Measurements from ENCODE around the gene ASB3. TPM values are rescaled to one million over a fixed set of nuclear protein-coding genes. Genes with fewer than 3 reads are reported as not detected.

The ASB3 gene
- total and polyA plus RNA-seq, 11 donors, result 4.2 to 18.0 (median 9.7) TPM

DNA sequence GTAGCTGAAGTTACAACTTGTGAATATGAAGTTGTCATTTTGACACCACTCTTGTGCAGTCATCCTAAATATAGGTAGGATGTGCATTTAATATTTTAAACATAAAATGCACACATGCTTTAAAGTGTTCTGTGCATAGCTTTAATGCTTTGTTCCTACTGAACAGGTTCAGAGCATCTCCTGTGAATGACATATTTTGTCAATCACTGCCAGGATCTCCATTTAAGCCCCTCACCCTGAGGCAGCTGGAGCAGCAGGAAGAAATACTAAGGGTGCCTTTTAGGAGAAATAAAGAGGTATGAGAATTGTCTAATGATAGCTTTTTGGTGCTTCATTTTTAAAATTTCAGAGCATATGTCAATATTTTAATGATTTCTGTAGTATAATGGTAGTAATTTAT is 14.8 kb upstream of the ASB3 start:
- Histone ChIP-seq H3K36me3 (peaks cover 0 to 100% (median 98%) of the 10 kb centered on the region in 9 donors), H3K4me3 (no peak overlapping the region), H3K27ac (no peak overlapping the region), H3K9me3 (no peaks in the 10 kb centered on the region), H3K4me1 (peaks cover 0 to 6% (median 0%) of the 10 kb centered on the region in 12 donors), H3K27me3 (no peaks in the 10 kb centered on the region)
- no peak for ATAC-seq
- intact Hi-C loops (cut with DNase I), result no loop called here
- TF ChIP-seq, protein P1, sequence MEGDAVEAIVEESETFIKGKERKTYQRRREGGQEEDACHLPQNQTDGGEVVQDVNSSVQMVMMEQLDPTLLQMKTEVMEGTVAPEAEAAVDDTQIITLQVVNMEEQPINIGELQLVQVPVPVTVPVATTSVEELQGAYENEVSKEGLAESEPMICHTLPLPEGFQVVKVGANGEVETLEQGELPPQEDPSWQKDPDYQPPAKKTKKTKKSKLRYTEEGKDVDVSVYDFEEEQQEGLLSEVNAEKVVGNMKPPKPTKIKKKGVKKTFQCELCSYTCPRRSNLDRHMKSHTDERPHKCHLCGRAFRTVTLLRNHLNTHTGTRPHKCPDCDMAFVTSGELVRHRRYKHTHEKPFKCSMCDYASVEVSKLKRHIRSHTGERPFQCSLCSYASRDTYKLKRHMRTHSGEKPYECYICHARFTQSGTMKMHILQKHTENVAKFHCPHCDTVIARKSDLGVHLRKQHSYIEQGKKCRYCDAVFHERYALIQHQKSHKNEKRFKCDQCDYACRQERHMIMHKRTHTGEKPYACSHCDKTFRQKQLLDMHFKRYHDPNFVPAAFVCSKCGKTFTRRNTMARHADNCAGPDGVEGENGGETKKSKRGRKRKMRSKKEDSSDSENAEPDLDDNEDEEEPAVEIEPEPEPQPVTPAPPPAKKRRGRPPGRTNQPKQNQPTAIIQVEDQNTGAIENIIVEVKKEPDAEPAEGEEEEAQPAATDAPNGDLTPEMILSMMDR (IDR thresholded peaks at IDR 0.05), result no peak
- TF ChIP-seq POLR2A (IDR thresholded peaks at IDR 0.05), result no peak
- DNase-seq, result no peak

DNA sequence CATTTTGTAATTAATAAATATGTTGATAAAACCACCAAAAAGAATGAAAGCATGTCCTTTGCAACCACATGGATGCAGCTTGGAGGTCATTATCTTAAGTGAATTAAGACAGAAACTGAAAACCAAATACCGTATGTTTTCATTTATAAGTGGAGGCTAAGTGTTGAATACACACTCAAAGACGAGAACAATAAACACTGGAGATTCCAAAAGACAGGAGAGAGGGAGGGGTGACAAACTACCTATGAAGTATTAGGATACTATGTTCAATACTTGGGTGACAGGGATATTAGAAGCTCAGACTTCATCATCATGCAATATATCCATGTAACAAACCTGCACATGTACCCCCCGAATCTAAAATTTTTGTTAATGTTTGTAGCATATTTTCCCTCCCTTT is 7.1 kb upstream of the ASB3 start:
- no peak overlapping the region for H3K4me3 ChIP-seq
- H3K36me3 ChIP-seq, result peaks cover 0 to 53% (median 47%) of the 10 kb centered on the region in 9 donors
- intact Hi-C loops (cut with DNase I), result no loop called here
- ATAC-seq (no peak), DNase-seq (no peak)
- WGBS, 4 donors, result 83 to 92% (median 86%) methylated on average over 3 of the region's 3 CpGs
- H3K9me3 ChIP-seq, result no peaks in the 10 kb centered on the region
- peaks cover 0 to 15% (median 3%) of the 10 kb centered on the region in 12 donors for H3K4me1 ChIP-seq
- H3K27ac ChIP-seq, result no peak overlapping the region
- H3K27me3 ChIP-seq, result no peaks in the 10 kb centered on the region
- TF ChIP-seq POLR2A (IDR thresholded peaks at IDR 0.05), result no peak
- TF ChIP-seq, protein P1 (IDR thresholded peaks at IDR 0.05), result no peak

DNA sequence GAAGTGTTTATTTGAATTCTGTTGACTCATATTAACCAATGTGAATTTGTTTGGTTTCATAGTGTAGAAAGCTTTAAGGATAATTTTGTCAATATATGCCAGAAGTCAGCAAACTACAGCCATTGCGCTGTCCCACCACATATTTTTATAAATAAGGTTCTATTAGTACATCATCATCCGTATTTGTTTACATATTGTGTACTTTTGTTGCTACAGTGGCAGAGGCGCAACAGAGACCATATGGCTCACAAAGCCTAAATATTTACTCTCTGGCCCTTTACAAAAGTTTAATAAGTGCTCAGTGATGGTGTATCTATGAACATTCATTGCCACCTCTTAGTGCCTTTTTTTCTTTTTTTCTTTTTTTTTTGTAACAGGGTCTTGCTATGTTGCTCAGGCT is 6.5 kb upstream of the ASB3 start:
- H3K9me3 ChIP-seq, result no peaks in the 10 kb centered on the region
- intact Hi-C loops (cut with DNase I), result no loop called here
- no peaks in the 10 kb centered on the region for H3K27me3 ChIP-seq
- peaks cover 0 to 48% (median 41%) of the 10 kb centered on the region in 9 donors for H3K36me3 ChIP-seq
- WGBS, 4 donors, result 93 to 97% (median 95%) methylated on average over 3 of the region's 3 CpGs
- ATAC-seq (no peak), DNase-seq (no peak)
- TF ChIP-seq, protein P1 (IDR thresholded peaks at IDR 0.05), result no peak
- no peak for TF ChIP-seq POLR2A (IDR thresholded peaks at IDR 0.05)
- H3K27ac ChIP-seq, result no peak overlapping the region
- no peak overlapping the region for H3K4me3 ChIP-seq
- H3K4me1 ChIP-seq, result peaks cover 0 to 21% (median 8%) of the 10 kb centered on the region in 12 donors

DNA sequence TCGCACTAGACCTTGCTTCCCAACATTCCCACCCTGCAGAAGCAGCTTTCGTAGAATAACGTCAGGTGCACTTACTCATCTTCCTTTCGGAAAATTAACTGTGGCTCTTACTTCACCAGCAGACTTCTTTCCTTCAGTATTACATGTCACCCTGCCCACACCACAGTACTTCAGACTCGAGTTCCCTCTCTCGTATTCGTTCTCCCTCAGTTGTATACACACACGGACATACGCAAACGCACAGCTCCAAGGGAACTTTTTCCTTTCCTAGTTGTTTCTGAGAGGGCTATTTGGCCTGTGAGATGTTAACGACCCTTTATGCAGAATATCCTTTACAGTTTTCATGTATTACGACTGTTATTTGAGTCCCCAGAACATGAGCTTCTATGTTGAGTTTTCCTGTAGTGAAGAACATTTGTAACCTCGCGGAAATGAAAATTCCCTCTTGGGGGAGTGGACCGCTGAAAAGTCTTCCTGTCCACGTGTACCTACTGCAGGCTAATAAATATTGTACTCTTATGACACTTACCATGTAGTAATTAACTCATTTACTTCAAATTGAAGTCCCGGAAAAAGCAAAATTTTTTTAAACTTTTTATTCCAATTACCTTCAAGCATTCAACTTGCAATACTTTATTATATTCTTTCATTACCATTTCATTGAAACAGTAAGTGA is 999 bp upstream of the ASB3 start:
- peaks cover 0 to 55% (median 30%) of the 10 kb centered on the region in 12 donors for H3K4me1 ChIP-seq
- H3K4me3 ChIP-seq, result peak overlapping the region; percentile 54 to 97 (median 92)
- peaks cover 0 to under 1% (median 0%) of the 10 kb centered on the region in 9 donors for H3K36me3 ChIP-seq
- TF ChIP-seq POLR2A (IDR thresholded peaks at IDR 0.05), result no peak
- TF ChIP-seq, protein P1 (IDR thresholded peaks at IDR 0.05), result no peak
- H3K27me3 ChIP-seq, result no peaks in the 10 kb centered on the region
- ATAC-seq (no peak), DNase-seq (no peak)
- peak overlapping the region; percentile 63 to 90 (median 82) for H3K27ac ChIP-seq
- no peaks in the 10 kb centered on the region for H3K9me3 ChIP-seq
- 4 to 6% (median 5%) methylated on average over 17 of the region's 17 CpGs for WGBS, 4 donors
- intact Hi-C loops (cut with DNase I), result no loop called here
